ENCODE data around the gene HIPK2.

DNA sequence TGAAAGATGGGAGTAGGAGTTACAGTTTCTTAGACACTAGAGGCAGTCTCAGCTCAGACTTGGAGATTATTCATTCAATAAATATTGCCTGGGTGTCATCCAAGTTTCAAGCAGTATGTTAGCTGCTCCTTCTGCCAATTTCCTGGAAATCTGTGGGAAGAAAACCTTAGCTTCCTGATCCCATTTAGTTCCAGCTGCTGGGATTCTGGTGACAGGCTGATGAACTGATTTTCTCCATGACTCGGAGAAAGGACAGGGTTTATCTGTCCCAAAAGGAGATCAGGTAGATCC is 158.5 kb downstream of the HIPK2 start:
- TF ChIP-seq POLR2AphosphoS5 (IDR thresholded peaks at IDR 0.05), result no peak
- TF ChIP-seq EP300 (IDR thresholded peaks at IDR 0.05), result no peak
